GM12878 (cell line): ENCODE measurements around the gene ANKRD16. TPM values are rescaled to one million over a fixed set of nuclear protein-coding genes. Genes with fewer than 3 reads are reported as not detected.

Experiments
- ATF7 ChIP-seq: fragments of 450-650 bp; IDR thresholded peaks from 2 replicates; pipeline ENCODE4 v1.6.1; 2016; ENCODE audit warnings: low read depth, mild to moderate bottlenecking
- BRCA1 ChIP-seq: IDR thresholded peaks from 2 replicates; pipeline ENCODE4 v1.6.1; 2011; ENCODE audit warnings: low read depth, low read length, improper control_type of control experiment
- CBFB ChIP-seq: IDR thresholded peaks from 2 replicates; pipeline ENCODE4 v1.6.1; 2016; ENCODE audit warnings: antibody characterized with exemption, low read depth
- CREM ChIP-seq: IDR thresholded peaks from 2 replicates; pipeline ENCODE4 v1.6.1; 2014; ENCODE audit warnings: antibody characterized with exemption, low read depth
- EGR1 ChIP-seq, 2 experiments: IDR thresholded peaks; 1 replicate in 1 of 2; 2 replicates in 1 of 2; pipeline ENCODE4 v1.6.1; 2011 to 2012; ENCODE audit warnings: low read depth in 2 of 2, low read length in 2 of 2, borderline replicate concordance in 1 of 2, mild to moderate bottlenecking in 1 of 2, moderate library complexity in 1 of 2
- IKZF1 ChIP-seq: fragments of 450-650 bp; conservative IDR thresholded peaks from 2 replicates; pipeline ENCODE4 v1.6.1; 2017; ENCODE audit warnings: antibody characterized with exemption, mild to moderate bottlenecking
- IRF4 ChIP-seq: IDR thresholded peaks from 2 replicates; pipeline ENCODE4 v1.6.1; 2011; ENCODE audit warnings: low read depth, low read length
- KLF5 ChIP-seq: fragments of 450-650 bp; IDR thresholded peaks from 2 replicates; pipeline ENCODE4 v1.6.1; 2014; ENCODE audit warnings: mild to moderate bottlenecking; ENCODE audit not compliant: partially characterized antibody
- MEF2A ChIP-seq: IDR thresholded peaks from 2 replicates; pipeline ENCODE4 v1.6.1; 2011; ENCODE audit warnings: low read depth, mild to moderate bottlenecking, low read length, moderate library complexity; ENCODE audit not compliant: insufficient read depth
- MYB ChIP-seq: fragments of 150-350 bp; IDR thresholded peaks from 2 replicates; pipeline ENCODE4 v1.6.1; 2014; ENCODE audit warnings: mild to moderate bottlenecking, low read depth, low read length, borderline replicate concordance
- NR2C1 ChIP-seq: fragments of 450-650 bp; IDR thresholded peaks from 2 replicates; pipeline ENCODE4 v1.6.1; 2017; ENCODE audit warnings: antibody characterized with exemption, mild to moderate bottlenecking, moderate library complexity
- POLR2AphosphoS2 ChIP-seq: IDR thresholded peaks from 2 replicates; pipeline ENCODE4 v1.6.1; 2011; ENCODE audit warnings: low read depth, mild to moderate bottlenecking, low read length, improper control_type of control experiment, moderate library complexity
- RAD21 ChIP-seq: IDR thresholded peaks from 2 replicates; pipeline ENCODE4 v1.6.1; 2011; ENCODE audit warnings: mild to moderate bottlenecking, low read depth, low read length, moderate library complexity; ENCODE audit not compliant: insufficient read depth
- RAD51 ChIP-seq: fragments of 450-650 bp; IDR thresholded peaks from 2 replicates; pipeline ENCODE4 v1.6.1; 2016; ENCODE audit warnings: moderate library complexity, mild to moderate bottlenecking, inconsistent platforms
- RELB ChIP-seq: fragments of 450-650 bp; IDR thresholded peaks from 2 replicates; pipeline ENCODE4 v1.6.1; 2017; ENCODE audit warnings: low read depth, mild to moderate bottlenecking, moderate library complexity
- SMARCA5 ChIP-seq: fragments of 450-650 bp; IDR thresholded peaks from 2 replicates; pipeline ENCODE4 v1.6.1; 2017; ENCODE audit warnings: mild to moderate bottlenecking
- SP1 ChIP-seq: IDR thresholded peaks from one replicate; pipeline ENCODE4 v1.6.1; 2011; ENCODE audit warnings: low read depth, low read length
- SRF ChIP-seq, 2 experiments: IDR thresholded peaks; 2 replicates each; pipeline ENCODE4 v1.6.1; 2011; ENCODE audit warnings: low read depth in 2 of 2, low read length in 2 of 2, mild to moderate bottlenecking in 1 of 2, moderate library complexity in 1 of 2
- TCF3 ChIP-seq: IDR thresholded peaks from 2 replicates; pipeline ENCODE4 v1.6.1; 2012; ENCODE audit warnings: low read depth, mild to moderate bottlenecking, low read length, borderline replicate concordance; ENCODE audit not compliant: insufficient read depth
- YBX1 ChIP-seq: fragments of 450-650 bp; IDR thresholded peaks from 2 replicates; pipeline ENCODE4 v1.6.1; 2016; ENCODE audit warnings: antibody characterized with exemption
- ZNF217 ChIP-seq: fragments of 450-650 bp; IDR thresholded peaks from 2 replicates; pipeline ENCODE4 v1.6.1; 2017; ENCODE audit warnings: antibody characterized with exemption, mild to moderate bottlenecking
- ZNF274 ChIP-seq: IDR thresholded peaks from one replicate; pipeline ENCODE4 v1.8.0; 2011; ENCODE audit not compliant: insufficient read length, insufficient read depth
- ZNF687 ChIP-seq: fragments of 450-650 bp; IDR thresholded peaks from 2 replicates; pipeline ENCODE4 v1.6.1; 2017; ENCODE audit warnings: mild to moderate bottlenecking, moderate library complexity
- polyA plus RNA-seq, 11 experiments: library from polyadenylated mRNA; depleted of rRNA in 4 of 11; unstranded in 6 of 11; stranded (reverse) in 5 of 11; fragments of >200 nt; fragmentation: Nextera tagmentation in 4 of 11; fragmentation: Illumina TruSeq in 1 of 11; extraction: Ambion mirVana in 4 of 11; extraction: Trizol in 1 of 11; gene quantifications; 1 replicate in 1 of 11; 2 replicates in 10 of 11; pipeline versions ENCODE4 v1.2.1 to v1.2.3, GENCODE V29; 2011 to 2016; ENCODE audit warnings: inconsistent platforms in 2 of 11, missing spikeins in 2 of 11, low read depth in 1 of 11
- total RNA-seq, 4 experiments: library from RNA; depleted of rRNA in 3 of 4; stranded (reverse); fragments of >200 nt in 3 of 4; fragmentation: Illumina TruSeq in 1 of 4; extraction: Trizol in 1 of 4; gene quantifications; 2 replicates each; pipeline versions ENCODE4 v1.2.1 to v1.2.3, GENCODE V29; 2013 to 2021

ANKRD16 gene
- total and polyA plus RNA-seq, 10 of the 15 experiments (the other 5 are each of a cell fraction or from before 2014, with no cell fraction given), result 0.57 to 13.6 (median 4.4) TPM

- TF ChIP-seq CREM (no peak), IRF4 (peak; percentile 68; the same call in 1 of the 2 replicates), BRCA1 (no peak), CBFB (0 out of 2 replicates have a peak, but pooled peaks have one; percentile 21), ZNF687 (no peak), SP1 (no peak), MYB (no peak), KLF5 (no peak), EGR1 (IDR thresholded peaks at IDR 0.05; ENCODE audit: borderline replicate concordance in 1 of 2, low read depth in 2 of 2, low read length in 2 of 2) (no peak), IKZF1 (peak; percentile 79), NR2C1 (no peak), ATF7 (peak; percentile 65; the same call in 1 of the 2 replicates), ZNF217 (no peak), MEF2A (0 out of 2 replicates have a peak, but pooled peaks have one; percentile 17), RAD51 (no peak), SRF (IDR thresholded peaks at IDR 0.05; ENCODE audit: low read depth in 2 of 2, low read length in 2 of 2) (no peak), TCF3 (no peak), POLR2AphosphoS2 (no peak), YBX1 (no peak), RELB (peak; percentile 74; the same call in 1 of the 2 replicates), SMARCA5 (0 out of 2 replicates have a peak, but pooled peaks have one; percentile 56), RAD21 (0 out of 2 replicates have a peak, but pooled peaks have one; percentile 22), ZNF274 (no peak)
Observed at GRCh38 chr10:5817322-5818047, 72.2 kb downstream of the ANKRD16 start (continued).
